IgD-negative memory B cell (primary cell): ENCODE data around the gene LRRC57. TPM values are rescaled to one million over a fixed set of nuclear protein-coding genes. Genes with fewer than 3 reads are reported as not detected.

Experiments
- H3K27ac Mint-ChIP-seq, 3 donors: one replicate each; pipeline ENCODE4 v1.8.0; 2020 to 2022; ENCODE audit warnings: mild to moderate bottlenecking in 3 of 3, mixed read lengths in 3 of 3, moderate library complexity in 1 of 3
- H3K27me3 Mint-ChIP-seq: one replicate; pipeline ENCODE4 v1.8.0; 2021; ENCODE audit warnings: mixed read lengths
- H3K36me3 Mint-ChIP-seq: one replicate; pipeline ENCODE4 v1.8.0; 2020; ENCODE audit warnings: mild to moderate bottlenecking, mixed read lengths
- H3K4me1 Mint-ChIP-seq, 3 donors: one replicate each; pipeline ENCODE4 v1.8.0; 2020 to 2022; ENCODE audit warnings: mixed read lengths in 3 of 3, mild to moderate bottlenecking in 1 of 3
- H3K4me3 Mint-ChIP-seq, 4 donors: one replicate each; pipeline ENCODE4 v1.8.0; 2020 to 2022; ENCODE audit warnings: mild to moderate bottlenecking in 4 of 4, mixed read lengths in 4 of 4, moderate library complexity in 3 of 4
- H3K9me3 Mint-ChIP-seq, 3 donors: one replicate each; pipeline ENCODE4 v1.8.0; 2020 to 2021; ENCODE audit warnings: mixed read lengths in 3 of 3, mild to moderate bottlenecking in 1 of 3
- polyA plus RNA-seq: library from polyadenylated mRNA; unstranded; fragments of 300-500 nt; fragmentation: Illumina TruSeq; gene quantifications from one replicate; pipeline ENCODE4 v1.2.3, GENCODE V29; 2021

Gene LRRC57
- polyA plus RNA-seq, 1 donor from 2014 or later, result 7.8 TPM

DNA sequence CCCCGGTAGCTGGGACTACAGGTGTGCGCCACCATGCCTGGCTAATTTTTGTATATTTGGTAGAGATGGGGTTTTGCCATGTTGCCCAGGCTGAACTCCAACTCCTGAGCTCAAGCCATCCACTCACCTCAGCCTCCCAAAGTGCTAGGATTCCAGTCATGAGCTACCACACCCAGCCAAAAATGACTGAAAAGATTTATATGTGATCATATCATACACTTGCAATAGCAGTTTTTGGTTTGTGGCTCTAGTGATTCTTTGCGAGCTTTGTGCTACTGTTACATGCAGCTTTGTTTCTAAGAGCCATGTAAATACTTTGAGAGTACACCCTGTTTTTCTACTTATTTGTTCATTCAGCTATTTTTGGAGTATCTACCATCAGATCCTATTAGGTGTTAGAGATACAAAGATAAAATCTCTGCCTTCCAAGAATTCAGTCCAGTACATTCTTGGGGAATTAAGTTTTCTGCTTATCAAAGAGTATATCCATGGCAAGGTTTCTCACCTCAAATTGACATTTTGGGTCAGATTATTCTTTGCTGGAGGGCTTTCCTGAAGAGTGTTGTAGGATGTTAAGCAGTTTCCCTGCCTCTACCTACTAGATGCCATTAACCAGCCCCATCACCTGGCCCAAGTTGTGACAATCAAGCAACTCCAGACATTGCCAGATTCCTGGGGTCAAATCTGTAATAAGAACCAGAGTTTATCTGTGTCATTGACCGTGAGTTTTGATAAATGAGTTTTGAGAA is 38.2 kb downstream of the LRRC57 start:
- Mint-ChIP-seq H3K27ac (peak overlapping the region in 1 of 3 donors; percentile 39), H3K4me3 (no peak overlapping the region), H3K9me3 (no peaks in the 10 kb centered on the region), H3K36me3 (peaks cover 4% of the 10 kb centered on the region), H3K27me3 (no peaks in the 10 kb centered on the region), H3K4me1 (peaks cover 10 to 27% (median 13%) of the 10 kb centered on the region in 3 donors)

DNA sequence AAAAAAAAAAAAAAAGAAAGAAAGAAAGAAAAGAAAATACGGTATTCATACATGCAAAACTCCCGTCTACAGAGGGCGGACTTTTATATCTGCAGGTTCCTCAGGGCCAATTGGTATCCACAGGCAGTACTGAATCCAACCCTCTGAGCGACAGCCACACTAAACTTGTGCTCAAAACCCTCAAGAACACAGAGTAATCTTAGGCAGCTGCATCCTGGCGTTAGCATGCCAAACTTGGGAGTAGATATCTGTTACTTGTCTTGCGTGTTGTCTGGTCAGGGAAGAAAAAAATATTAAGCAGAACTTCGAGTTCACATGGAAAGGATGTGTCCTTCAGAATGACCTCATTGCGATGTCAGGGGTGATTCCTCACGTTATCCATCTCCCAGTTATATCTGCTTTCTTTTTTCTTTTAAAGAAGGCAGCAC is 40.3 kb downstream of the LRRC57 start:
- Mint-ChIP-seq H3K4me1 (peaks cover 22 to 41% (median 25%) of the 10 kb centered on the region in 3 donors), H3K4me3 (no peak overlapping the region), H3K9me3 (no peaks in the 10 kb centered on the region), H3K27ac (no peak overlapping the region), H3K36me3 (peaks cover 4% of the 10 kb centered on the region), H3K27me3 (no peaks in the 10 kb centered on the region)

DNA sequence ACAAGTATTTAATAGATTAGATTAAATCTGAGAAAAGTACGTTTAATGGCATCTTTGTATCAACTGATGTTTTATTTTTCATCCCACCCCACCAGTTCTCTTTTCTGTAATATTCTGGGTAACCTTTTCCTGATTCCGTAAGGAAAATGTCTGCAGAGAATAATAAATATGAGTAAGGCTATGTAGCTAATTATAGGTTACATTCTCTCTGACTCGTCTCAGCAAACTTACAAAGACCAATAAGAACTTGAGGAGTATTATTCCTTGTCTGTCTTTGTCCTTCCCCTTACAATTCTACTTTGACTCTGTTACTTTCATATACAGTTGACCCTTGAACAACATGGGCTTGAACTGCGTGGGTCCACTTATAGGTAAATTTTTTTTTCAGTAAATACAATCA is 41.1 kb downstream of the LRRC57 start:
- Mint-ChIP-seq H3K4me1 (peaks cover 28 to 41% (median 29%) of the 10 kb centered on the region in 3 donors), H3K9me3 (no peaks in the 10 kb centered on the region), H3K36me3 (peaks cover 2% of the 10 kb centered on the region), H3K27me3 (no peaks in the 10 kb centered on the region), H3K4me3 (no peak overlapping the region), H3K27ac (no peak overlapping the region)

DNA sequence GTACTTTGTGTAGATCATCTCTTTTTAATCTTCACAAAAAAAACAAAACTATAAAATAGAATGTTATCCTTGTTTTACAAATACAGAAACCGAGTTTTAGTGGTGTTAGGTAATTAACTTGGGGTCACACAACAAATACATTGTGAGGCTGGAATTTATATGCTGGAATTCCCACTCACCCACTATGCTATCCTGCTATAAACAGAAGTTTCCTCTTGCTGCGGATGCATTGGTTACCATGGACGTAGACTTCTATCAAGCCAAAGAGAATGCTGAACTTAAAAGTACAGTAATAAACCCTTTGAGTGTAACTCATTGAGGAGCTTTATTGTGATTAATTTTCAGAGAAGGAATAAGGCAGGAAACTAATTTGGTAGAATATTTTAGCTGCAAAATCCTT is 44.0 kb downstream of the LRRC57 start:
- H3K4me1 Mint-ChIP-seq, result peaks cover 32 to 48% (median 42%) of the 10 kb centered on the region in 3 donors
- H3K4me3 Mint-ChIP-seq, result peak overlapping the region in 3 of 4 donors; percentile 27 to 91 (median 69)
- peak overlapping the region; percentile 82 to 95 (median 87) for H3K27ac Mint-ChIP-seq
- no peaks in the 10 kb centered on the region for H3K27me3 Mint-ChIP-seq
- H3K36me3 Mint-ChIP-seq, result peaks cover 2% of the 10 kb centered on the region
- no peaks in the 10 kb centered on the region for H3K9me3 Mint-ChIP-seq

DNA sequence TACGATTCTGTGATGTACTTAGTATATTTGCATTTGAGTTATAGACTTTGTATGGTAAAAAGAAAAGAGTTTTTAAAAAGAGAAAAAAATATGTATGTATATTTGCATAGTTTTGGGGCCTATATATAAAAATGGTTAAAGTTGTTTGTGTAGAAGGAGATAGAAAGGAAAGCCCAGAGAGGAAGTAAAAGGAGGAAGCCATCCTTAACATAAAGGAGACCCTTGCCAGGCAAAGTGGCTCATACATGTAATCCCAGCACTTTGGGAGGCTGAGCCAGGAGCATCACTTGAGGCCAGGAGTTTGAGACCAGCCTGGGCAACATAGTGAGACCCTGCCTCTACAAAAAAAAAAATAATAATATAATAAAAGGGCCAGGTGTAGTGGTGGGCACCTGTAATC is 44.8 kb downstream of the LRRC57 start:
- H3K36me3 Mint-ChIP-seq, result peaks cover 2% of the 10 kb centered on the region
- no peaks in the 10 kb centered on the region for H3K9me3 Mint-ChIP-seq
- no peaks in the 10 kb centered on the region for H3K27me3 Mint-ChIP-seq
- peaks cover 34 to 54% (median 43%) of the 10 kb centered on the region in 3 donors for H3K4me1 Mint-ChIP-seq
- peak overlapping the region; percentile 44 to 94 (median 64) for H3K4me3 Mint-ChIP-seq
- peak overlapping the region; percentile 90 to 95 (median 93) for H3K27ac Mint-ChIP-seq

DNA sequence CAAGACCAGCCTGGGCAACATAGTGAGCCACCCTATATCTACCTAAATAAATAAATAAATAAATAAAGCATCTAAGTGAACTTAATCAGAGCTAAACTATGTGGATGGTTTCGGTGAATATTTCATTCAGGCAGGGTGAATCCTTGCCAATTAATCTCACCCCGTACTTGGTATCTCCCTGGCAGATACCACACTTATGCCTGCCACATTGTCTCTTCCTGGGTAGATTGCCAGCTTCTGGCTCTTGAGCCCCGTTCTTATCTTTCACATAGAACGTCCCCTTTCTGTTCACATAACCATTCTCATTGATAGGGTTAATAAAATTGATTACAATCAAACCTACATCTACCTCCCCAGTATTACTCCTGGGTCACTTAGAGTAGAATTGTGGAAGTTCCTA is 46.1 kb downstream of the LRRC57 start:
- Mint-ChIP-seq H3K36me3 (peaks cover 2% of the 10 kb centered on the region), H3K4me3 (peak overlapping the region in 2 of 4 donors; percentile 62 to 94), H3K9me3 (no peaks in the 10 kb centered on the region), H3K27me3 (no peaks in the 10 kb centered on the region), H3K4me1 (peaks cover 45 to 65% (median 49%) of the 10 kb centered on the region in 3 donors), H3K27ac (peak overlapping the region; percentile 90 to 95 (median 93))

DNA sequence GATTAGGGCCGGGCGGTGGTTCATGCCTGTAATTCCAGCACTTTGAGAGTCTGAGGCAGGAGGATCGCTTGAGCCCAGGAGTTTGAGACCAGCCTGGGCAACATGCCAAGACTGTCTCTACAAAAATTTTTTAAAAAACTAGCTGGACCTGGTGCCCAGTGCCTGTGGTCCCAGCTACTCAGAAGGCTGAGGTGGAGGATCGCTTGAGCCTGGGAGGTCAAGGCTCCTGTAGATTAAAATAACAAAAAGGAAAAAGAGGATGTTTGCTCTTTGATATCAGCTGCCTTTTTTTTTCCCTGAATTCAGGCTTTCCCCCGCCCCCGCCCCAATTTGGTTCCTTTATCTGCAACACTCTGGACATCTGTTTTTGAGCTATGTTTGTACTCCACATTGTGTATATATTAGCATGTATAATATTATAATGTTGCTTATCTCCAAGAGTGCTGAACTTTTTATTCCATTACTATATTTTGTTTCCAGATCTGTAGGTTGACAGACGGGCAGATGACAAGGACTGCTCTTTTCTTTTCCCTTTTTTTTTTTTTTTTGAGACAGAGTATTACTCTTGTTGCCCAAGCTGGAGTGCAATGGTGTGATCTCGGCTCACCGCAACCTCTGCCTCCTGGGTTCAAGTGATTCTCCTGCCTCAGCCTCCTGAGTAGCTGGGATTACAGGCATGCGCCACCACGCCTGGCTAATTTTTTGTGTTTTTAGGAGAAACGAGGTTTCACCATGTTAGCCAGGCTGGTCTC is 48.6 kb downstream of the LRRC57 start:
- Mint-ChIP-seq H3K27me3 (no peaks in the 10 kb centered on the region), H3K9me3 (no peaks in the 10 kb centered on the region), H3K36me3 (peaks cover 2% of the 10 kb centered on the region), H3K4me1 (peaks cover 53 to 70% (median 64%) of the 10 kb centered on the region in 3 donors), H3K4me3 (peak overlapping the region in 3 of 4 donors; percentile 35 to 65 (median 58)), H3K27ac (peak overlapping the region; percentile 65 to 95 (median 70))

DNA sequence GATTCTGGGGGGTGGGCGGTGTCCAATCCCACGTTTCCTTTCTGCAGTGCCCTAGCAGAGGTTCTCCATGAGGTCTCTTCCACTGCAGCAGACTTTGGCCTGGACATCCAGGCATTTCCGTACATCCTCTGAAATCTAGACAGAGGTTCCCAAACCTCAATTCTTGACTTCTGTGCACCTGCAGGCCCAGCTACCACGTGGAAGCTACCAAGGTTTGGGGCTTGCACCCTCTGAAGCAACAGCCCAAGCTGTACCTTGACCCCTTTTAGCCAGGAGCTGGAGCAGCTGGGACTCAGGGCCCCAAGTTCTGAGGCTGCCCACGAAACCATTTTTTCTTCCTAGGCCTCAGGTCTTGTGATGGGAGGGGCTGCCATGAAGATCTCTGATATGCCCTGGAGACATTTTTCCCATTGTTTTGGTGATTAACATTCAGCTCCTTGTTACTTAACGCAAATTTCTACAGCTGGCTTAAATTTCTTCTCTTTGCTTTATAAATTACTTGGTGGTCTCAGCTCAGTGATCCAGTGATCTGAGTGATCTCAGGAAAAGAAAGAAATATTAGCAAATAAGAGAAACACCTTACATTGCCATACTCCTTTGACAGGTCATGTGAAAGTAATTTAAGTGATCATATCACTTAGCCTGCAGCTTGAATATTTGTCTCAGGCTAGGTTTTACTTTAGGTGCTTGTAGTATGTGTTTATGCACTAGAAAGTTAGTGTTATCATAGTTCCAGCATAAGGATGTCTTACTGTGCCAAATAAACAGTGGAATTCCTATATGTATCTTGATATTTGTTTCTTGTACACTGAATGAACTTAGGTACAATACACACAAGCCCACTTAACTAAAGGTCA is 50.2 kb downstream of the LRRC57 start:
- Mint-ChIP-seq H3K36me3 (no peaks in the 10 kb centered on the region), H3K27ac (peak overlapping the region; percentile 50 to 90 (median 64)), H3K9me3 (no peaks in the 10 kb centered on the region), H3K4me3 (peak overlapping the region in 3 of 4 donors; percentile 53 to 83 (median 83)), H3K4me1 (peaks cover 61 to 67% (median 65%) of the 10 kb centered on the region in 3 donors), H3K27me3 (no peaks in the 10 kb centered on the region)

DNA sequence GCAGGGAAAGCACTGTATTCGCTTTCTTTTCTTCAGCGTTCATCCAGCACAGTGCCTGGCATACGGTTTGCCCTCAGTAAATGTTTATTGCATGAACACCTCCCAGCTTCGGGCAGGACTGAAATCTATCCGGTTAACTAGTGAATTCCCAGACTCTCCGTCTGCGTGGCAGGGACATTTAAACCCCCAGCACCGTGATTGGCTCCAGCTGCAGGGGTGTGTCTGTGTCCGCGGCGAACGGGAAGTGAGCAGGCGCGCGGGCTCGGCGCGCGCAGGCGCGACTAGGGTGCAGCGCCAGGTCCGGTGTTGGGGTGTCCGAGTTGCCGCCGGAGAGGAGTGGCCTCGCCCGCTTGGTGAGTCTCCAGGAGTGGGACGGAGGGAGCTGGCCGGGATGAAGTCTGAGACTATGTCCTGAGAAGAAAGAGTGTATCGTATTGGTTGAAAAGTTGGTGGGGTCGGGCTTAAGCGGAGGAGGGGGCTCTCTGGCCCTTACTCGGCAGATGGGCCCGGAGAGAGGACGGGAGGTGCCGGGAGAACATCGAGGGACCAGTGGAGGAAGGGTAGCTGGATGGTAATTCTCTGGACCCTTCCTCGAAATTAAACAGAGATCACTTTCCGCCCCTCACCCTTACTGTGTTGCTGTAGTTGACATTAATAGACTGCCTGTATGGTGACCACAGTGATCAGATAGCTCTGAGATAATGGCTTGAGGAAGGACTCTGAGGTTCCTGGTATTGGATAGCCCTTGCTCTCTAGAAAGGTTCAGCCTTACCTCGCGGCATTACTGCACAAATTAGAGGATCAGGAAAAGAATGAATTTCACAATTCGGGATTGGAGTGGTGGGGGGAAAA is 53.0 kb downstream of the LRRC57 start, which contains the start of gene SNAP23:
Gene SNAP23, plus strand, starts transcription at position 274 of the 852 bp plus-strand sequence. CDS start 16,213 bp downstream, outside the sequence.
- Mint-ChIP-seq H3K4me1 (peaks cover 54 to 67% (median 64%) of the 10 kb centered on the region in 3 donors), H3K4me3 (peak within 1 kb of the TSS; percentile 95 to 98 (median 98)), H3K27me3 (peaks cover 2% of the 10 kb centered on the region), H3K9me3 (no peaks in the 10 kb centered on the region), H3K27ac (peak within 1 kb of the TSS; percentile 82 to 94 (median 93)), H3K36me3 (no peaks in the 10 kb centered on the region)

DNA sequence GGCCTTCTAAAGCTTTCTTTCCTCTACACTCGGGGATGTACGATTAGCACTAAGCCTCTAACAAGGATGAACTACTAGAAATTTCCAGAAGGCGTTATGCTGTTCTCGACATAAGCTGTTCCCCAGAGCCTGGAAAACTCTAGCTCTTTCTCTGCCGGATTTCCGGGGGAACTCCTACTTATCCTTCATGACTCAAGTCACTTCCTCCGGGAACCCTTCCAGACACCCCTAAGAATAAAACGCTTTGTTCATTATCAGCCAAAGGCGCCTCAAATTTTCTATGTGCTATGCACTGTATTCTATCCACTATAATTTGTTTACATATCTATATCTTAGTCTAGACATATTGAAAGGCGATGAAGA is 53.6 kb downstream of the LRRC57 start:
- H3K27ac Mint-ChIP-seq, result peak overlapping the region; percentile 82 to 94 (median 93)
- H3K4me3 Mint-ChIP-seq, result peak overlapping the region; percentile 95 to 98 (median 98)
- peaks cover 48 to 68% (median 59%) of the 10 kb centered on the region in 3 donors for H3K4me1 Mint-ChIP-seq
- H3K36me3 Mint-ChIP-seq, result no peaks in the 10 kb centered on the region
- H3K9me3 Mint-ChIP-seq, result no peaks in the 10 kb centered on the region
- H3K27me3 Mint-ChIP-seq, result peaks cover 2% of the 10 kb centered on the region

DNA sequence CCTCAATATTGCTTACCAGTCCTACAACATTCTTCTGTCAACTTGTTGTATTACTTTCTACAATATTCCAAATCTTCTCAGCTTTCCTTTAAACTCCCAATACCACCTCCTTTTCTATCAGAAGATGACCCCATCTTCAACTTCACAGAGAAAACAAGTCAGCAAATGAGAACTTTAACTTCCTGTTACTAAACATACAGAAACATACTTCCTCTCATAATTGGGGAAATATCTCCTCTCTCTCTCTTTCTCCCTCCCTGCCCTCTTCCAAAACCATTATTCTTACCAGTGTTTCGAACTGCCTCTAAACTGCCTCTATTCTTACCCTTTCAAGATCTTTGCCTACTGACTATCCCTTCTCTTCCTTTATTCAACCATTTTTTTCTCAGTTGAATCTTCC is 54.9 kb downstream of the LRRC57 start:
- peak overlapping the region; percentile 72 to 97 (median 93) for H3K4me3 Mint-ChIP-seq
- peaks cover 2% of the 10 kb centered on the region for H3K27me3 Mint-ChIP-seq
- peak overlapping the region; percentile 84 to 94 (median 86) for H3K27ac Mint-ChIP-seq
- H3K36me3 Mint-ChIP-seq, result no peaks in the 10 kb centered on the region
- no peaks in the 10 kb centered on the region for H3K9me3 Mint-ChIP-seq
- peaks cover 43 to 60% (median 54%) of the 10 kb centered on the region in 3 donors for H3K4me1 Mint-ChIP-seq

DNA sequence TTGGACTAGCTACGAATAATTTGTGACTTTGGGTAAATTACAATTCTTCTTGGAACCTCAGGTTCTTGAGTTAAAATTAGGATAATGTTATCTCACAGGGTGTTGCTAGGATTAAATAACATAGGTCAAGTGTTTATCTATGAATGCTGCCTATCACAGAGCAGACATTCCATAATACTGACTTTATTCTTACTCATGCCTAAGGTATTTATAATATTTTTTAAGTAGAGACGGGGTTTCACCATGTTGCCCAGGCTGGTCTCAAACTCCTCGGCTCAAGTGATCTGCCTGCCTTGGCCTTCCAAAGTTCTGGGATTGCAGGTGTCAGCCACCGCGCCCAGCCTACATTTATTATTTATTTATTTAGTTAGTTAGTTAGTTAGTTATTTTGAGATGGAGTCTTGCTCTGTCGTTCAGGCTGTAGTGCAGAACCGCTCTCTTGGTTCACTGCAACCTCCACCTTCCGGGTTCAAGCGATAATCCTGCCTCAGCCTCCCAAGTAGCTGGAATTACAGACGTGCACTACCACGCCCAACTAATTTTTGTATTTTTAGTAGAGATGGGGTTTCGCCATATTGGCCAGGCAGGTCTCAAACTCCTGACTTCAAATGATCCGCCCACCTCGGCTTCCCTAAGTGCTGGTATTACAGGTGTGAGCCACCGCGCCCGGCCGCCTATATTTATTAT is 56.9 kb downstream of the LRRC57 start:
- H3K36me3 Mint-ChIP-seq, result peaks cover 4% of the 10 kb centered on the region
- no peaks in the 10 kb centered on the region for H3K9me3 Mint-ChIP-seq
- H3K4me3 Mint-ChIP-seq, result peak overlapping the region; percentile 98 to 99 (median 99)
- H3K27me3 Mint-ChIP-seq, result peaks cover 2% of the 10 kb centered on the region
- H3K4me1 Mint-ChIP-seq, result peaks cover 42 to 61% (median 54%) of the 10 kb centered on the region in 3 donors
- peak overlapping the region; percentile 98 to 99 (median 99) for H3K27ac Mint-ChIP-seq
